ENCODE results near the gene SYNPO2L. TPM values are rescaled to one million over a fixed set of nuclear protein-coding genes. Genes with fewer than 3 reads are reported as not detected.
"Not testable (repeated sequence)": the region's sequence is repeated elsewhere in the genome, so short reads cannot be mapped to it uniquely, and the experiment has no call there.

Gene SYNPO2L
- not detected for polyA plus RNA-seq (2012; ENCODE audit: insufficient read depth, insufficient read length)

- no peak within 1 kb of the TSS for H3K4me3 ChIP-seq (ENCODE audit: low read length)
- DNase-seq (ENCODE audit: low read depth, low spot score): no peak
Observed at GRCh38 chr10:73655990-73656298, at the start of gene SYNPO2L. Gene SYNPO2L, minus strand, starts transcription at chr10:73656029. Its CDS starts 107 bp downstream, at chr10:73655922.

GRCh38 chr10:73703924-73704323 is 48.1 kb upstream of the SYNPO2L start:
- H3K4me3 ChIP-seq (ENCODE audit: low read length); DNase-seq (ENCODE audit: low read depth, low spot score): not testable (repeated sequence)

DNA sequence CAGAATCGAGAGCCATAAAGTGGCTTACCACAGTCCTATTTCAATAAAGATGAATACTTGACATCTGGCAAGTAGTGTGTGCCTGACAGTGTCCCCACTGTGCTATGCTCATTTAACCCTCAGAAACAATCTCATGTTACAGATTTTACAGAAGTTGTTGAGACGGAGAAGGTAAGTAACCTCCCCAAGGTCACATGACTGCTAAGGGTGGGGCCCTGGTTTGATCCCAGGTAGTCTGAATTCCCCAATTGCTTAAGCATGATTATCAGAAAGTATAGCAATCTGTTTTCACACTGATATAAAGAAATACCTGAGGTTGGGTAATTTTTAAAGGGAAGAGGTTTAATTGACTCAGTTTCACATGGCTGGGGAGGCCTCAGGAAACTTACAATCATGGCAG is 43.0 kb upstream of the SYNPO2L start:
- not testable (repeated sequence) for DNase-seq (ENCODE audit: low read depth, low spot score); H3K4me3 ChIP-seq (ENCODE audit: low read length)

GRCh38 chr10:73697675-73698159 is 41.9 kb upstream of the SYNPO2L start, which contains the start of gene AGAP5:
Gene AGAP5, minus strand, starts transcription at chr10:73698109. Its CDS starts 354 bp downstream, at chr10:73697755.
- H3K4me3 ChIP-seq (ENCODE audit: low read length); DNase-seq (ENCODE audit: low read depth, low spot score): not testable (repeated sequence)

DNA sequence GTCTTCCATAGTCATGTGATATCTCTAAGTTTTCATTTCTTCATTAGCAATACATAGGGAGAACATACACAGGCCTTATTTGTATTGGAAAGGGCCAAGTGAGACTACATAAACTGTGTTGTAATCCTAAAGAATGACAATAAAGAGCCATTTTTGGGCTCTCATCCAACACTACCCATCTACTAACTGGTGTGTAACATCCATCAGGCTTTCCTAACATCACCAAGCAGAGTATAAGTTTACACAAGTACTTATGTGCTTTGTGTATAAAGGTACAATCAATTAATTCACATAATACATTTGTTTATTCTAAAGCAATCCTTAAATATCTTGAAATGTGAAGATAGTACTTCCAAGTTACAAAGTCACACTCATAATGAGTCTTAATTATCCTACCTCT is 39.5 kb upstream of the SYNPO2L start:
- not testable (repeated sequence) for H3K4me3 ChIP-seq (ENCODE audit: low read length); DNase-seq (ENCODE audit: low read depth, low spot score)

DNA sequence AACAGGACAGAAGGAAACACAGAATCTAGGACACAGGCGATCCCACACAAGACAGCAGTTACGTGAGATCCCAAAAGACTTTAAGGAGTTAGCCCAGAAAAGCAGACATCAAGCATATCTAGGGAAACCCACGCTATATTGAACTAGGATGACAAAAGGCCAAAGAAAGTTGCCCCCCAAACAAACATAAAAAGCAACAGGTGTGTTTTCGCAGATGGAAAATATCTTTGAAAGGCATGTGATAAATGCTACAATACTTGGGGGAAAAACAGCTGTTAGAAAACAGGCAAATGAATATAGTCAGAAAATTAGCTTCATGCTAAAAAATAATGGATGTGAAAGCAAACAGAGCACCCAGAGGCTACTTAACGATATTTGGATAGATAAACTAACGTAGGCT is 34.9 kb upstream of the SYNPO2L start:
- not testable (repeated sequence) for DNase-seq (ENCODE audit: low read depth, low spot score); H3K4me3 ChIP-seq (ENCODE audit: low read length)

- H3K4me3 ChIP-seq (ENCODE audit: low read length); DNase-seq (ENCODE audit: low read depth, low spot score): not testable (repeated sequence)
Observed at GRCh38 chr10:73689596-73689995, 33.8 kb upstream of the SYNPO2L start.

DNA sequence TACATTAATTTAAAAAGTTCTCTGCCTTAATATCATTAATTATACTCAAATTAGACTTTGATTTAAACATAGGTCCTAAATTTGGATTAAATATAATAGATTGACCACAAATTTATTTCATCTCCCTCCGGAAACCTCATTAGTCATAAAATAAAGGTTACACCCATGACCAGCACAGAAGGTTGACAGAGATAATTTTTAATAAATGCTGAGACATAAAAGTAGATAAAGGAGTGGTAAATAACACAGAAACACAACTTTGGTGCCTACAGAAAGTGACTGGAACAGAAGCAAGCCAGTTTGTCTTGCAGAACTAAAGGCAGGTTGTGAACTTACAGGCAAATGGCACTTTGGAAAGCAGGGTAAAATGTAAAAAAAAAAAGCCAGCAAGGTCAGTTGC is 31.8 kb upstream of the SYNPO2L start:
- DNase-seq (ENCODE audit: low read depth, low spot score); H3K4me3 ChIP-seq (ENCODE audit: low read length): not testable (repeated sequence)

GRCh38 chr10:73674546-73674945 is 18.7 kb upstream of the SYNPO2L start:
- DNase-seq (ENCODE audit: low read depth, low spot score); H3K4me3 ChIP-seq (ENCODE audit: low read length): not testable (repeated sequence)

DNA sequence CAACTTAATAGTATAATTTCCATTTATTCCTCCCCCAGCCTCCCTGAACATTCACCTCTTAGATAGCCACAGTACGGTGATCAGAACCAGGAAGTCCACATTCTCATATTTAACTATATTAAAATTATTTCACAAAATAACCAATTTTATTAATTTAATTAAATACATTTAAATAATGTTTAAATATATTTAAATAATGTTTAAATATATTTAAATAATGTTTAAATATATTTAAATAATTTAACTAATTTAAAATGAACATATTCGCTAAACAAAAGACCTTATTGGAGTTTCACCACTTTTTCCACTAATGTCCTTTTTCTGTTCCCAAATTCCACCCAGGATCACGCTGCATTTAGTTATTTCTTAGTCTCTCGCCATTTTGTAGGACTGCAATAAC is 12.5 kb upstream of the SYNPO2L start:
- not testable (repeated sequence) for H3K4me3 ChIP-seq (ENCODE audit: low read length); DNase-seq (ENCODE audit: low read depth, low spot score)

DNA sequence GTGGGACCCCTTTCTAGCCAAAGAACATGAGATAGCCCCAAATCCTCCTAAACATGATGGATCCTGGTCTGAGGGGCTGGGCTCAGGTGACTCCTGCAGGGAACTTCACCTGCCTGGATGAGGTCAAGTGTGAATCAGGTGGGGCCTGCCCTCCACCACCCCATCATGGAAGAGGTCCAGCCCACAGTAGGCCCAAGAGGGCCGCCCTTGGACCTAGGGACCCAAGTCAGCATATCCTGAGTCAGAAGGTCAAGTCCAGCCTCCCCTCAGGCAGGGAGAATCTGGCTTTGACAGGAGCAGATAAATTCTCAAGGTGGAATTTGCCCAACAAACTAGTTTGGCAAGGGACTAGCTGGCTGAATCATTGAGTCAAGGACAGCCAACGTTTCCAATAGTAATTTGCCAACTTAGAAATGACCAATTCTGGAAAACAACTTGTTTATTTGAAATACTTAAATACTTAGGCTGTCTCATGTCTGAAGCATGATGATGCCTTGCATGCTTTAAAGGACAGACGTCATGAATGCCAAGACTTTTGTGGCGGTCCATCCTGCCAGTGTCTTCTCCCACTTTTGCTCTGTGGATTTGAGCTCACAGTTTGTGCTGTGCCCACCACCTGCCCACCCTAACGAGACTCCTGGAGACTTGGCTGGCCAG is 10.5 kb upstream of the SYNPO2L start:
- not testable (repeated sequence) for DNase-seq (ENCODE audit: low read depth, low spot score); H3K4me3 ChIP-seq (ENCODE audit: low read length)

DNA sequence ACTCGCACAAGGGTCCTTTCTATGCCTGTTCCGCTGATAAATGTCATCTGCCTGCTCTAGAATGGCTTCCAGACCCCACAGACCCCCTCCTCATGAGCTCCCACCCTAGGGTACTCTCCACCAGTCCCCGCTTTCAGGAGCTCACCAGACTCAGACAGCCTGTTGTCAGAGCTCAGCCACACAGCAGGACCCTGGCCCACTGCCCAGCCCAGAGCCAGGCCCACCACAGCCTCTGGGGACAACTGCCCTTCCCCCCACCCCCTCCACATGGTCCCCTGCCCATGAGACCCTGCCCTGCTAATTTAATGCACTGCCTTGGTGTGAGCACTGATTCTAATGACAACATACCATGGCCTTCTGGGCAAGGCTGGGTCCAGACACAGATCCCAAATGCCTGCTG is 9.8 kb upstream of the SYNPO2L start:
- H3K4me3 ChIP-seq (ENCODE audit: low read length); DNase-seq (ENCODE audit: low read depth, low spot score): not testable (repeated sequence)

DNA sequence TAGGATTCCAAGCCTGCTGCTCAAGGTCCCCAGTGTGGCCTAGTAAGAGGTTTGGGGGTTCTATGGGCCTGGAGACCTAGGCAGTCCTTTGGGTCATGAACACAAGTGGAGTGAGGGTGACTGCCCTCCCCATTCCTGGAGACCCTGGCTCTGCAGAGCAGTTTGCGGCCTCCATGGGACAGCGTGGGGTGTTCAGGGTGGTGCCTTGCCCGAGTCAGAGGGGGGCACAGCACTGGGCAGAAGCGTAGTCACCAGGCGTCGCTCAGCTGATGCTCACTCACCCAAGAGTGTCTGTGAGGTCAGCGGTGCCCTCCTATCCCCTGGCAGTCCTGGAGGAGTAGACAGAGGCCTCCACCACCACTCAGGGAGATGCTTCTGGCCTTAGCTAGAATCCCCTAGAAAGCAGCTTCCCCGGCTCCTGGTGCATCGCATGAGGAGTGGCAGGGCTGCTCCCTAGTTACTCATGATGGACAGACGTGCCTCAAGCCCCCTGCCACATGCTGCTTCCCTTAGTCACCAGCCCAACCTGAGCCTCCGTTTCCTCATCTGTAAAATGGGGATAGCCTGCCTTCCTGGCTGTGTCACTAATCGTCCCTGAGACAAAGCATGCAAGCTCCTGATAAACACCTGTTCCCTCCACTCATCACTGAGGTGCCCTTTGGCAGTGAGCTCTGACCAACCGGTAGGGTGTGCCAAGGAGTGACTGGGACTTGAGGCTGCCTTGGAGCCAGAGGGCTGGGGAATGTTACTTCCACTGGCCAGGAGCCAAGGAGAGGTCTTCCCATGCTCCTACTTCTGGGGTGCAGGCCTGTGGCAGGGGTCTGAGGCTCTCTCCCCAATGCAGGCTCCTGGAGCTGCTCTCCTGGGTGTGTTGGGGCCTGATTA is 8.6 kb upstream of the SYNPO2L start:
- H3K4me3 ChIP-seq (ENCODE audit: low read length); DNase-seq (ENCODE audit: low read depth, low spot score): not testable (repeated sequence)

- DNase-seq (ENCODE audit: low read depth, low spot score); H3K4me3 ChIP-seq (ENCODE audit: low read length): not testable (repeated sequence)
Observed at GRCh38 chr10:73663621-73664020, 7.8 kb upstream of the SYNPO2L start.

GRCh38 chr10:73662705-73663104 is 6.9 kb upstream of the SYNPO2L start:
- not testable (repeated sequence) for H3K4me3 ChIP-seq (ENCODE audit: low read length); DNase-seq (ENCODE audit: low read depth, low spot score)

DNA sequence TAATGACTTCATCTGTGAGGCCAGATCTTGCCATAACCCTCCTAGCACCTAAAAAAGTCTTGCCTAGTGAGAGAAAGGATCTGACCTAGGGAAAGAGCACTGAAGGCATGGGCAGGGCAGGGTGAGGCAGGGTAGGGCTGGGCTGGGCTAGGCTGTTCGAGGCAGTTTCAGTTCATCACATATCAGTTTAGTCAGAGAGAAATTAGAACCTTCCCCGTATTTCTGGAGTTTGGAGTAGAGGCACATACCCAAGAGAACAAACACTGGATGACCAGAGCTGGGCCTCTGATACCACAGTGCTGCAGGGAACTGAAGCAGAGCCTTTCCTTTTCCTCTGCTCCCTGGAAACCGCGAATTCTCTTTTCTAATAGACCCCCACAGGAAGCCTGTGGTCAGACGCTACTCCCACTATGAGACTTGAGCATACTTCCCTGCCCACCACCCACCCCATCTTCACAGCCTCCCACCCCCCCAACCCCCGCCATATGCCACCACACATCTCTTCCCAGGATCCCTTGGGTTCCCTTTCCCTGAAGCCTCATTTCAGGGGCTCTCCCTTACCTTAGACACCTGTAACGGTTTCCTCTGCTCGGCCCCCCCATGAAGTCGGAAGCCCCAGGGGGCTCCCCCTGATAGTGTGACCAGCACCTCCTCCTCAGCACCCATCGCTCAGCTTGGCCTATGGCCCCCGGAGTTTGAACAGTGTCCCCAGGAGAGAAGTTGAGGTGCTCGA is 406 bp downstream of the SYNPO2L start:
- peak; percentile 31 for DNase-seq (ENCODE audit: low read depth, low spot score)
- H3K4me3 ChIP-seq (ENCODE audit: low read length): no peak overlapping the region

- H3K4me3 ChIP-seq (ENCODE audit: low read length): no peak overlapping the region
- DNase-seq (ENCODE audit: low read depth, low spot score): peak; percentile 57
Observed at GRCh38 chr10:73653701-73654100, 2.1 kb downstream of the SYNPO2L start.

DNA sequence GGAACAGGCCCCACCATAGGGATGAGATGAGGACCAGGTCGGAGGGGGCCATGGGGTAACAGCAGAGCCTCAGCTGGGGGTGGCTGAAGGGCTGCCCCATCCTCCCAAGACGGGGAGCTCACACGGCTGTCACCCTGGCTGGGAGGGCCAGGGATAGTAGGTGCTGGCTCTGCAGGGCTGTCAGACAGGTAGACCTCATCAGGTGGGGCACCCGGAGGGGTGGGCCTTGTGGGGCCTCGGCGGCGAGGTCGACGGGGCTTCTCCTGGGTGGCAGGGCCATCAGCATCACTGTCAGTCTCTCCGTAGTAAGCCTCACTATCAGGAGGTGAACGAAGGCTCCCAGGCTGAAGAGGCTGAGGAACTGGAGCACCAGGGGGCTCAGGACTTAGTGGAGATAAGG is 2.6 kb downstream of the SYNPO2L start:
- H3K4me3 ChIP-seq (ENCODE audit: low read length): no peak overlapping the region
- DNase-seq (ENCODE audit: low read depth, low spot score): no peak

DNA sequence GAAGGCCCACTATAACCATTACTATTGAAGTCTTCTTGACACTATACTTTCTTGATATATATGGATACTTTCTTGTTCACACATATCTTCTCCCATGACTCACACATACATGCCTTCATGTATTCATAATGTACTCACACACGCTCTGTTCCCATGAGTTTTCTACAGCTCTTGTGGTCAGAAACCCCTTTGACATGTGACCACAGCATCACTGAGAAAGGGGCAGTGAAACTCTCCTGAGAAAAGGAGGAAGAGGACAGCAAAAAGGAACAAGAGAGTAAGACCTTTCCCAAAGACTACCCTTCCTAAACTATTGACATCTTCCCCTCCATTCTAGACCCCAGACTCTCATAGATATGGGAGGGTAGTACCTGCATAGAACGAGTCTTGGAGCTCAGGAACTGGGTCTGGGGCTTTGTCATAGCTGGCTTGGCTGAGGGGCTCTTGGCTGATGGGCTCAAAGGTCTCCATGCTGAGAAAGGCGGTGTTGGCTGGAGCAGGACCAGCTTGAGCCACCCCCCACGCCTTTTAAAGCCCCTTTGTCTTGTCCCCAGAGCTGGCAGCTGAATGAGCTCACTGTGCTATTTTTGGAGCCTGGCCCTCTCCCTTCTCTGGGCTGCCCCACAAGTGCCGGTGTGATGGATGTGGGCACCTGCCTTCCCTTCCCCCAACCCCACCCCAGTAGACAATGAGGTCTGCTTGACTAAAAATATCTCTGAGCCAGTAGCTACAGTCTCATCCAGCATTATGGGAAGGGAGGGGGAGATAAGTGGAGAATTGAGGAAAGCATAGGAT is 5.1 kb downstream of the SYNPO2L start:
- no peak overlapping the region for H3K4me3 ChIP-seq (ENCODE audit: low read length)
- no peak for DNase-seq (ENCODE audit: low read depth, low spot score)

Data from Jurkat, Clone E6-1 (cell line).